Heart right ventricle (tissue), 16 donors: ENCODE data around the gene PPRC1. TPM values are rescaled to one million over a fixed set of nuclear protein-coding genes. Genes with fewer than 3 reads are reported as not detected.

Source experiments
- ATAC-seq, 8 donors: fragments of 200-7000 bp; cut with Tn5 transposase; one replicate each; pipeline ENCODE4 v1.9.1; 2020; ENCODE audit warnings: mild to moderate bottlenecking in 8 of 8, moderate library complexity in 8 of 8, moderate number of reproducible peaks in 1 of 8
- DNase-seq, 2 donors: peaks; one replicate each; pipeline ENCODE4 v3.0.0-alpha.2; 2020
- H3K27ac ChIP-seq, 10 donors: fragments of 200-600 bp; sonication (generic) in 2 of 10; one replicate each; pipeline versions ENCODE4 v1.5.0 to v1.8.0; 2020 to 2022; ENCODE audit warnings: mild to moderate bottlenecking in 3 of 10
- H3K27me3 ChIP-seq, 7 donors: fragments of 200-600 bp; one replicate each; pipeline ENCODE4 v1.8.0; 2021 to 2022; ENCODE audit warnings: mild to moderate bottlenecking in 2 of 7
- H3K36me3 ChIP-seq, 9 donors: fragments of 200-600 bp; sonication (generic) in 1 of 9; one replicate each; pipeline versions ENCODE4 v1.5.0 to v1.8.0; 2020 to 2022; ENCODE audit warnings: mild to moderate bottlenecking in 2 of 9
- H3K4me1 ChIP-seq, 9 donors: fragments of 200-600 bp; sonication (generic) in 1 of 9; one replicate each; pipeline versions ENCODE4 v1.5.0 to v1.8.0; 2020 to 2022; ENCODE audit warnings: mild to moderate bottlenecking in 4 of 9
- H3K4me3 ChIP-seq, 10 donors: fragments of 200-600 bp; sonication (generic) in 2 of 10; one replicate each; pipeline versions ENCODE4 v1.5.0 to v1.8.0; 2020 to 2022; ENCODE audit warnings: mild to moderate bottlenecking in 7 of 10, moderate library complexity in 2 of 10
- H3K9me3 ChIP-seq, 11 donors: fragments of 200-600 bp in 10 of 11; sonication (generic) in 2 of 11; one replicate each; pipeline versions ENCODE4 v1.5.0 to v1.8.0; 2013 to 2022; ENCODE audit warnings: mild to moderate bottlenecking in 2 of 11, control low read depth in 1 of 11, moderate library complexity in 1 of 11
- WGBS, 2 donors: extraction: QIAGEN DNeasy Blood & Tissue Kit; methylation state at CpG; one replicate each; pipeline ENCODE4 v1.1.7; 2013; ENCODE audit warnings: inconsistent platforms in 1 of 2; 5-methylcytosine and 5-hydroxymethylcytosine counted together
- intact Hi-C, 10 donors: fragments of 100-400 bp; cut with DNase I; formaldehyde crosslinking; loops; one replicate each; pipeline versions ENCODE4 v1.11.1 to v1.14.2; 2022
- polyA plus RNA-seq, 2 donors: library from polyadenylated mRNA; stranded (reverse); fragments of 200-250 nt; gene quantifications; one replicate each; pipeline ENCODE4 v1.2.3, GENCODE V29; 2013
- total RNA-seq, 10 donors: library from RNA; stranded (reverse); fragmentation: NEBNext Ultra II Directional in 3 of 10; extraction: Animal tissue kit (Norgen Biotek cat#: 25700) in 3 of 10; gene quantifications; one replicate each; pipeline versions ENCODE4 v1.2.1 to v1.2.4, GENCODE V29; 2021 to 2023
- TF ChIP-seq, protein P1 (sequence below), 9 donors: fragments of 200-600 bp; sonication (generic) in 2 of 9; IDR thresholded peaks; one replicate each; pipeline versions ENCODE4 v1.5.0 to v1.8.0; 2021 to 2022; ENCODE audit warnings: antibody characterized with exemption in 9 of 9, mild to moderate bottlenecking in 5 of 9, moderate library complexity in 1 of 9
- donor health status: Arrhythmogenic right ventricular cardiomyopathy.
- donor health status: ischemic (EF 13 %, LVEDD 7.1; RV severe dilation, severe dysfunction).
- donor health status: healthy with polysubstance abuse.
- donor health status: DM: no; HTN: yes; CAD: no.
- donor health status: DM: no; HTN: no; CAD: no.
- donor health status: ischemic (EF 25% LVEDD 6.9; RV normal size, moderate dysfunction).
- donor health status: ischemic (EF 25% LVEDD 5.7; RV mildly dilated, moderate dysfunction).
- donor health status: healthy.
- donor health status: DM: yes; HTN: yes; CAD: no.
- donor health status: Ischemic cardiomyopathy.
- donor health status: ischemic (EF 35%, LVEDD 5.7; RV mildly dilated, moderate dysfunction).
- donor health status: nonischemic (EF 11% LVEDD 7.7; RV severe dilation, severe dysfunction).
- donor health status: DM: yes; HTN: yes; CAD: no.
- donor health status: PGD.
- donor health status: ischemic (EF 29% LVEDD 5.4; RV normal size, mild dysfunction).
- donor health status: nonischemic (EF 23%, LVEDD 6.1; RV moderate dilation, normal function).

PPRC1 gene
- total and polyA plus RNA-seq, 12 donors, result 10.6 to 22.7 (median 13.6) TPM

DNA sequence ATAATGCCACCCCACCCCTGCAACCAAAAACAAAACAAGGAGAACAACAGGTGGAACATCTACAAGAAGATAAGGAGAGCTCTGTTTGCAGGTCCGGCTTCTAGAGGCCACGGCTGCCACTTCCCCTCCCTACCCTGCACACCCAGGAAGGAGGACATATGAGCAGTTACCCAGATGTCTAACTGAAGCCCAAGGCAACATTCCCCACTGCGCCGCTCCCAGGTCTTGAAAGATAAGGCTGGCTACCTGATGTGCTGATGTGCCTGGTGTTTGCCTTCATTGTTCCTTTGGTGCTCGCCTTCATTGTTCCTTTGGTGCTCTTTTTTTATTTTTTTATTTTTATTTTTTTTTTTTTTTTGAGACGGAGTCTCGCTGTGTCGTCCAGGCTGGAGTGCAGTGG lies 46.6 kb upstream of the PPRC1 start:
- TF ChIP-seq, protein P1, sequence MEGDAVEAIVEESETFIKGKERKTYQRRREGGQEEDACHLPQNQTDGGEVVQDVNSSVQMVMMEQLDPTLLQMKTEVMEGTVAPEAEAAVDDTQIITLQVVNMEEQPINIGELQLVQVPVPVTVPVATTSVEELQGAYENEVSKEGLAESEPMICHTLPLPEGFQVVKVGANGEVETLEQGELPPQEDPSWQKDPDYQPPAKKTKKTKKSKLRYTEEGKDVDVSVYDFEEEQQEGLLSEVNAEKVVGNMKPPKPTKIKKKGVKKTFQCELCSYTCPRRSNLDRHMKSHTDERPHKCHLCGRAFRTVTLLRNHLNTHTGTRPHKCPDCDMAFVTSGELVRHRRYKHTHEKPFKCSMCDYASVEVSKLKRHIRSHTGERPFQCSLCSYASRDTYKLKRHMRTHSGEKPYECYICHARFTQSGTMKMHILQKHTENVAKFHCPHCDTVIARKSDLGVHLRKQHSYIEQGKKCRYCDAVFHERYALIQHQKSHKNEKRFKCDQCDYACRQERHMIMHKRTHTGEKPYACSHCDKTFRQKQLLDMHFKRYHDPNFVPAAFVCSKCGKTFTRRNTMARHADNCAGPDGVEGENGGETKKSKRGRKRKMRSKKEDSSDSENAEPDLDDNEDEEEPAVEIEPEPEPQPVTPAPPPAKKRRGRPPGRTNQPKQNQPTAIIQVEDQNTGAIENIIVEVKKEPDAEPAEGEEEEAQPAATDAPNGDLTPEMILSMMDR (IDR thresholded peaks at IDR 0.05), result no peak
- Histone ChIP-seq H3K36me3 (no peaks in the 10 kb centered on the region), H3K4me3 (no peak overlapping the region), H3K27ac (no peak overlapping the region), H3K27me3 (no peaks in the 10 kb centered on the region), H3K9me3 (no peaks in the 10 kb centered on the region), H3K4me1 (peaks cover 0 to 8% (median 0%) of the 10 kb centered on the region in 9 donors)
- intact Hi-C loops, result no loop called here
- DNase-seq (no peak), ATAC-seq (no peak)
- 97% methylated on average over 8 of the region's 8 CpGs for WGBS, 2 donors

DNA sequence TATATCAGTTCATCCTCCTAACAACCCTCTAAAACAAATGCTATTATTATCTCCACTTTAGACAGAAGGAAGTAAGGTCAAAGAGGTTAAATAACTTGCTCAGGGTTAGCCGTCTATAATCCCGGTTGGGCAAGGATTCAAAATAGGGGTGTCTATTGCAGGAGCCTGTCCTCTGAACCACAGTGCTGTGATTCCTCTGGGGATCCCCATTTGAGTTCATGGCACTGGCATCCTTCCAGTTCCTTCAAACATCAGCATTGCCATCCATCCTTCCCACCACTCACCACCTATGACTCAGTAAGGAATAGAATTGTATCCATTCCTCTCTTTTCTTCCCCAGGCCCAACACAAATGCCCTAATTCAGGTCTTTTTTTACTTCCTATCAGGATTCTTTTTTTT lies 42.1 kb upstream of the PPRC1 start:
- H3K27ac ChIP-seq, result no peak overlapping the region
- 23 to 29% methylated on average over 2 of the region's 2 CpGs for WGBS, 2 donors
- TF ChIP-seq, protein P1 (IDR thresholded peaks at IDR 0.05), result no peak
- no peaks in the 10 kb centered on the region for H3K36me3 ChIP-seq
- DNase-seq, result no peak
- H3K4me3 ChIP-seq, result no peak overlapping the region
- no peaks in the 10 kb centered on the region for H3K27me3 ChIP-seq
- no peaks in the 10 kb centered on the region for H3K9me3 ChIP-seq
- H3K4me1 ChIP-seq, result peaks cover 0 to 8% (median 0%) of the 10 kb centered on the region in 9 donors
- ATAC-seq, result peak in 1 of 8 donors; percentile 18
- intact Hi-C loops, result no loop called here

DNA sequence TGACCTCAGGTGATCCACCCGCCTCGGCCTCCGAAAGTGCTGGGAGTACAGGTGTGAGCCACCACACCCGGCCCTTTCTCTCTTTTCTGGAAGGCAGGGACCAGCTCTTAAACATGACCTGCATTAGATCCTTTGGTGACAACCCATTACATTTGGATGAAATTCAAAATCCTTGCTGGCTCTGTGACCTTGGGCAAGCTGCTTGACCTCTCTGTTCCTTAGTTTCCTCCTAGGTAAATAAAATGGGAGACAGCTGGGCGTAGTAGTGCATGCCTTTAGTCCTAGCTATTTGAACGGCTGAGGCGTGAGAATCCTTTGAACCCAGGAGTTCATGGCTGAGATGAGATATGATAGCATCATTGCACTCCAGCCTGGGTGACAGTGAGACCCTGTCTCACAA lies 36.4 kb upstream of the PPRC1 start:
- H3K4me1 ChIP-seq, result no peaks in the 10 kb centered on the region
- 94 to 95% methylated on average over 7 of the region's 7 CpGs for WGBS, 2 donors
- no peaks in the 10 kb centered on the region for H3K9me3 ChIP-seq
- ATAC-seq (no peak), DNase-seq (no peak)
- H3K36me3 ChIP-seq, result peaks cover 0 to 23% (median 0%) of the 10 kb centered on the region in 9 donors
- H3K27ac ChIP-seq, result no peak overlapping the region
- TF ChIP-seq, protein P1 (IDR thresholded peaks at IDR 0.05), result no peak
- intact Hi-C loops, result no loop called here
- H3K4me3 ChIP-seq, result no peak overlapping the region
- H3K27me3 ChIP-seq, result no peaks in the 10 kb centered on the region

DNA sequence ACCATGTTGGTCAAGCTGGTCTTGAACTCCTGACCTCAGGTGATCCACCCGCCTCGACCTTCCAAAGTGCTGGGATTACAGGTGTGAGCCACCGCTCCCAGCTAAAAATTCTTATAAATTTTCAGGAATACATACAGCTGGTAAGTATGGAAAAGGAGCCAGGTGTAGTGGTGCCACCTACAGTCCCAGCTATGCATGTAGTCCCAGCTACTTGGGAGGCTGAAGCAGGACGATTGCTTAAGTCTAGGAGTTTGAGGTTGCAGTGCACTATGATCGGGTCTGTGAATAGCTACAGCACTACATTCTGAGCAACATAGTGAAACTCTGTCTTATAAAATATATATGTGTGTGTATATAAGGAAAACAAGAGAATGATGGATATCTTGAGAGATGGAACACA lies 31.7 kb upstream of the PPRC1 start:
- DNase-seq (no peak), ATAC-seq (no peak)
- Histone ChIP-seq H3K4me1 (no peaks in the 10 kb centered on the region), H3K4me3 (no peak overlapping the region), H3K9me3 (no peaks in the 10 kb centered on the region), H3K36me3 (peaks cover 0 to 29% (median 0%) of the 10 kb centered on the region in 9 donors), H3K27me3 (no peaks in the 10 kb centered on the region), H3K27ac (no peak overlapping the region)
- TF ChIP-seq, protein P1 (IDR thresholded peaks at IDR 0.05), result no peak
- intact Hi-C loops, result no loop called here
- WGBS, 2 donors, result 91 to 92% methylated on average over 5 of the region's 5 CpGs
